ENCODE results near the gene FAM118A. TPM values are rescaled to one million over a fixed set of nuclear protein-coding genes. Genes with fewer than 3 reads are reported as not detected.
"Not testable (repeated sequence)": the region's sequence is repeated elsewhere in the genome, so short reads cannot be mapped to it uniquely, and the experiment has no call there.

Gene FAM118A
- total RNA-seq, 1 donor from 2014 or later: 39.6 TPM

DNA sequence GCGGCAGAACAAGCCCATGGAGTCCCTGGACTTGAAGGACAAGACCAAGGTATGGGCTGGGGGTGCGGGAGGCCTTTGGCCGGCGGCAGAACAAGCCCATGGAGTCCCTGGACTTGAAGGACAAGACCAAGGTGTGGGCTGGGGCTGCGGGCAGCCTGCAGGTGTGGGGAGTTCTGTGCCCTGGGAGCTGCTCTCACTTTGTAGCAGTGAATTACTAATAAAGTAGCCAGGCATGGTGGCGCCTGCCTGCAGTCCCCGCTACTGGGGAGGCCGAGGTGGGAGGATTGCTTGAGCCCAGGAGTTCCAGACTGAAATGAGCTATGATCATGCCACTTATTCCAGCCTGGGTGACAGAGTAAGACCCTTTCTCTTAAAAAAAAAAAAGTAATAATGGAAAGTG, 18.5 kb downstream of the FAM118A start:
- intact Hi-C loops (cut with micrococcal nuclease): not testable (repeated sequence)

DNA sequence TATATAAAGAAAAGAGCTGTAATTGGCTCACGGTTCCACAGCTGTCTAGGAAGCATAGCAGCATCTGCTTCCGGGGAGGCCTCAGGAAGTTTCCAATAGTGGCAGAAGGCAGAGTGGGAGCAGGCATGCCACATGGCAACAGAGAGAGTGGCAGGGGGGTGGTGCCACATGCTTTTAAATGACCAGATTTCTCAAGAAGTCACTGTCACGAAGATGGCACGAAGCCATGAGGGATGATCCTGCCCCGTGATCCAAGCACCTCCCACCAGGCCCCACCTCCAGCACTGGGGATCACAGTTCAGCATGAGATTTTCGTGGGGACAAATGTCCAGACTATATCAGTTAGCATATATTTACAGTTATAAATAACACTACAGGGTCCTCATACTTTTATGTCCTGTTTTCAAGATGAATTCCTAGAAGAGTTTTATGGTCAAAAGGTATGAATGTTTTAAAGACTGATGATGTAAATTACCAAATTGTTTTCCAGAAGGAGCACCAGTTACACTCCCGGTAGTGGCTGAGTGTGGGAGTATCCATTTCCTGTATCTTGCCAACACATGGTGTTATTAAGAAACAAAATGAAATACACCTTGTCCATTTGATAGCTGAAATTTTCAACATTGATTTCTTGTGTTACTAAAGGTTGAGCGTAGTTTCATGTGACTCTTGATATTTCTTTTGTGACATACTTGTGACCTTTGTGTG, 19.2 kb downstream of the FAM118A start:
- intact Hi-C loops (cut with micrococcal nuclease): no loop called here

DNA sequence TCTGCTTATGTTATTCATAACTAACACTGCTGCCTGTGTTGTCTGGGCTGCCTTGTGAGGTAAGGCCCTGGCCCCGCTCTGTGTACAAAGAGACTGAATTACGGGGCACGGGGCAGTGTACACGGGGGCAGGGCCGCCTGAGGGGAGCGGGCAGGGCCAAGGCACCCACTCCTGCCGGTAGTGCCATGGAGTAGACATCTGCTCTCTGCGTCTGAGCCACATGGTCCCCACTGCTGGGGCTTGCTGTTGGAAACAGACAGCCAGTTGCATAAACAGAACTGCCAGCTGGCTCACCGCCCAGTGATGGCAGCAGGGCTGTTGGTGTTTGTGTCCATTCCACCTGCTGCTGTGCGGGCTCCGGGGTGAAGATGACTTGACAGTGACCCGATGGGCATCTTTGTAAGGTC, 19.8 kb downstream of the FAM118A start:
- intact Hi-C loops (cut with micrococcal nuclease): no loop called here

DNA sequence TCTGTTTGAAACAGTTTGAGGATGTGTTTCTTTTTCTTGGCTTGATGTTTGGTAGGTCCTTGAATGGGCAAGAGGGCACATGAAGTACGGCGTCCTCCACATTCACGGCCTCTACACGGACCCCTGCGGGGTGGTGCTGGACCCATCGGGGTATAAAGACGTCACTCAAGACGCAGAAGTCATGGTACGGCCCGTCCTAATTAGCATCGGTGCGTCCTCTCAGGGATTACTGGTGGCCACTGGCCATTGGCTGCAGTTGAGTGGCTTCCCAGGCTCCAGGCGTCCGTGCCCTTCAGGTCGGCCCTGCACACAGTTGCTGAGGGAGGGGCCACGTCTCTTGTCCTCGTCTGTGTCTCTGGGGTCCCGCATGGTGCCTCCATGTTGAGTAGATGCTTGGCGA, 20.8 kb downstream of the FAM118A start:
- intact Hi-C loops (cut with micrococcal nuclease): no loop called here

DNA sequence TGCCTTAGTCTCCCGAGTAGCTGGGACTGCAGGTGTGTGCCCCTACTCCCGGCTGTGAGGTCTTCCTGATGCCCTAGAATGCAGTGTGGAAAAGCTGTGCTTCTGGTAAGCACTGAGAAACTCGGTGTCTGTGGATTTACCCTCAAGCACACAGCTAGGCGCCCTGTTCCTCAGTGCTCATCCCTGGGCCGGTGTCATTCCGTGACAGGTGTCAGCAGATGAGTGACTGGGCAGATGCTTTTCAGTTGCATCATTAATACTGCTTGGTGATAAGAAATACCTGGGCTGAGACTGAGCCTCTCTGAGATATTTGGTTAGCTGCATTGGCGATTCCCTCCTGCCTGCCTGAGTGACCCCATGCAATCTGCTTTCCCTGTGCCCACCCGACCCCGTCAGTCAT, 21.8 kb downstream of the FAM118A start:
- intact Hi-C loops (cut with micrococcal nuclease): no loop called here

DNA sequence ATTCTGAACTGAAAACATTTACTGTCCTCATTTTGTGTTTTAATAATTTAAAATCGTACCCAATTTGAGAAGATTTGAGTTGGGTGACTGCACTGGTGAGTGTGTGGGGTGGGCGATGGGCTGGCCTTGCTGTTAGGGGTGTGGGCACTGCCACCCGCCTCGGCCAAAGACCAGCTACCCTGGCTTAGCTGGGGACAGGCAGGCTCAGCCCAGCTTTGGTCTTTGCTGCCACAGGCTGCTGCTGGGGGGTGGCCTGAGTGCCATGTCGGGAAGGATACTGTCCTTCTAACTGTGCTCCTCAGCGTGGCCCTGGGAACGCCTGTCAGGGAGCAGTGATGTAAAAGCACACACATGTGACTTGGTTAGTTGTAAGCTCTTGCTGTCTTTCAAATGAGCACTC, 22.3 kb downstream of the FAM118A start:
- intact Hi-C loops (cut with micrococcal nuclease): no loop called here

DNA sequence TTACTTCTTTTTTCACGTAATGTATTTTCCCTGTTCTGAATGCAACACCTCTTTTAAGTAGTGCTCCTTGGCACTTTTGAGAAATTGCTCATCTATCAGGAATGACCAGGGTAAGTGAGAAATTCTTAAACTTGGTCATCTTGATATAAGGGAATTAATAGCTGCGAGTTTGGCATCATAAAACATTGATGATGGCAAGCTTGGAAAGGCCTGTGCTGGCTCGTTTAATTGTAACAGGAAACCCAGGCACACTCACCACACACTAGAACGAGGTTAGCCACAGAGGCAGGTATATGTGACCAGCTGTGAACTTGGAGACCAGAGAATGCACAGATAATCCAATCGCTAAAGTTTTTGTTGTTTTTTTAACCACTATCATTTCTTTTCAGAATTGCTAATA, 24.3 kb downstream of the FAM118A start:
- intact Hi-C loops (cut with micrococcal nuclease): no loop called here

DNA sequence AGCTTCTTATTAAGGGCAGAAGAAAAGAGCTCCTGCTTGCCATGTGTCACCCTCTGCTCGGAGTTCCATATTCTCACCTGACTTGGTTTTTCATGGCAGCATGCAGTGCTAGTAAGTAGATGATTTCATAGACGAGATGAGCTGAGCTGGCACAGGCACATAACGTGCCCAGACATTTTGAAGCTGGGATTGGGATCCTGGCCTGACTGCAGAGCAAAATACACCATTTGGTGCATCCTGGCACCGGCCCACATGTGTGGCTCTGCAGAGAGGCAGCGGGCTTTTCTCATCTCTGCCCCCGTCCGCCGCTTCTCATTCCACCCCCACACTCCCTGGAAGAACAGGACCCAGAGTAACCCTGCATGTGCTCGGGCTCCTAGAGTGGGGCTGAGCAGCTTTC, 24.8 kb downstream of the FAM118A start:
- intact Hi-C loops (cut with micrococcal nuclease): no loop called here

DNA sequence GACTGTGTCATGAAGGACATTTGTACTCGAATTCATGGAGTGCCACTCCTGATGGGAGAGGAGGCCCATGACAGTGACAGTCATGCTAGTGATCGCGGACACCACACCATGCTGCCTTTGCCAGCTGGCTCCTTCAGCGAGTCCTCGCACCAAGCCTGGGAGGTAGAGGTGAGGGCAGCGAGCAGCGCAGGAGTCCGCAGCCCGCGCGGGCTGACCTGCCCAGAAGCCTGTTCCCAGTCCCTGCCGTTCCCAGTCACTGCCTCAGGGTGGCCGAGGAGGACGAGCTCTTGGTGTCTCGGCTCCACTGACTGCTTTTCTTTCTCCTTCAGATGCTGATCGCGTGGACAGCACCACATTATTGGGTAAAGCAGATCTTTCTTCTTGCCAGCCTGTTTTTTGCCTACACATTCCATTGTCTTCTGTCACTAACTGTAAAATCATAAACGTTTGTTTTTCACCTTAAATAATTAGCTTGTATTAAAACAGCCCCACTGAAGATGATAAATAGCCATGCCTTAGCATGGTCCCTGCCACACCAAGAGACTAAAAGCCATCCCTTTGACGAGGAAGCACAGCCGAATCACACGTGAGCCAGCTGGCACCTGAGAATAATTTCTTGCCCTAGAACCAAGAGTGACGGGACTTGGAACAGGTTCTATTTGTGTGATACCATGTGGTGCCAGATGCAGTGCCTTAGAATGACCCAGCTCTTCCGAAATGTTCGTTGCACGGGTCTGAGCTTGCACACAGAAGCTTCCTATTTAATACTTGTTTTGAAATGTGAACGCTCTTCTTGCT, 25.5 kb downstream of the FAM118A start:
- intact Hi-C loops (cut with micrococcal nuclease): no loop called here

DNA sequence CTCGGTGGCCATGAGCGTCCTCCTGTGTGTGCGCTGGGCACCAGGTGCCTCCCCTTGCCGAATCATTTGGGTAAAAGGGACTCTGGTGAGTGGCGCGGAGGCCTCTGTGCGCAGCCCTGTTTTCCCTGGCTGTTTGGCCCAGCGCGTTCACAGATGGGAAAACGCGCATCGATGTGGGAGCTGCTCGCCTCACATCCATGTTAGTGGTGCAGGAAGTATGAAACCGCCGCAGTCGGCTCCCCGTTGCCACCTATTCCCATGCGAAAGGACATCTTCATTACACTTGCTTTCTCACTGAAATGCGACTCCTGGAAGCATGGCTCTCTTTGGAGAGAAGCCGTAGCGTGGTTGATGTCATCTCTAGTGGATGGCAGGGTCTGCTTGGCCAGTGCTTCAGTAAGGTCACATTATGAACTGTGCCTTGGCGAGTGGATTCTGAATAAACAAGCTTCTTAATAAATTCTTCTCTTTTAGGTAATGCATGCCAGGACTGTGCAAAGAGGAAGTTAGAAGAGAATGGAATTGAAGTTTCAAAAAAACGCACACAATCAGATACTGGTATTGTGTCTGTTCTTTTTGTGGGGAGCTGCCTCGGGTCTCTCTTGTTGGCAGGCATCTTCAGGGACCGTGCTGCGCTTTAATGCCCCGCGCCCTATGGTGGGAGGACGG, 26.3 kb downstream of the FAM118A start:
- intact Hi-C loops (cut with micrococcal nuclease): no loop called here

DNA sequence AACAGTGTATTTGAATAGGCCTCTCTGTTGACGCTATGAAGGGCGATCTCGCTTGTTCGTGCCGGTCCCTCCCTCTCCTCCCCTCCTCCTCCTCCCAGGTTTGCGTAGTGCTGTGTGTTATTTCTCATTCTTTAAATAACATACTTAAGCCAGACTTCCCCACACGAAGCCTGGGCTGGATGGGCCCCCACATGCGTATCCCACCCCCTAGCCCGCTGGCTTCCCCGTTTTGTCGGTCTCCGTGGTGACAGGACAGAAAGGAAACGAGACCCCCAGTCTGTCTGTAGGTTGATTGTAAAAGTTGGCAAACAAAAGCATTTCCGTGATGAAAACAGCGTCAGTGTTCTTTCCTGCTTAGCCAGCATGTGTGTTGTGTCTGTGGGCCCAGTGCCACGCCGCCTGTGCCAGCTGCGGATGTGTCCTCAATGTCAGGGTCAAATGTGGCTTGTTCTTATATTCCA, 27.3 kb downstream of the FAM118A start:
- intact Hi-C loops (cut with micrococcal nuclease): no loop called here

DNA sequence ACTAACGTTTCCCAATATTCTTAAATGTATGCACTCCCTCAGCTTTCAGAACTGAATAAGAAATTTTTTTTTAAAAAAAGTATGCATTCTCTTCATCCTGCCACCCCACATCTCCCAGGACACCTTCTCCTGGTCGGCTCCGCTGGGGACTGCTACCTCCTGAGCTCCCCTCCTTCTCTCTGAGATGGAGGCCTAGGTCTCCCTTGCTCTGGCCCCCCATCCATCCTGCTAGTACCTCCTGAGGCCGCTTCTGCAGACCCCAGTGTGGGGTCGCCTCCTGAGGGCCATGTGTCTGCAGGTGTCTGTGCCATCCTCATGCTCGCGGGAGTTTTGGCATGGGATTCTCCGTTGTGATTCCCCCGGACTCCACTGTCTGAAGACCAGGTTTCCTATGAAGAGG, 27.8 kb downstream of the FAM118A start:
- intact Hi-C loops (cut with micrococcal nuclease): no loop called here

DNA sequence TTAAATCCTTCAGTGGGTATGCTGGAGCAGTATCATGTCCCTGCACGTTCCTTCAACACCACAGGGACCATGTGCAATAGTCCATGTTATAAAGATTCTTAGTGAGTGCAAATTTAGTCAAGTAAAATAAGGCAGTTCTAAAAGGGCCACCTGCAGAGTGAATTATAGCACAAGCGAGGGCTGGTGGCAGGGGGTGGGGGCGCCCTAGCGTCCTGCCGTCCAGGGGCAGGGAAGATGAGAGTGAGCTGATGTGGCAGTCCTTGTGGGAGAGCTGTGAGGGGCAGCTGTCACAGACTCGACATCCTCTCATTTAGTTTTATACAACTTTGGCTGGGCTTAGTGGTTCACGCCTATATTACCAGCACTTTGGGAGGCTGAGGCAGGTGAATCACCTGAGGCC, 29.1 kb downstream of the FAM118A start:
- intact Hi-C loops (cut with micrococcal nuclease): no loop called here

DNA sequence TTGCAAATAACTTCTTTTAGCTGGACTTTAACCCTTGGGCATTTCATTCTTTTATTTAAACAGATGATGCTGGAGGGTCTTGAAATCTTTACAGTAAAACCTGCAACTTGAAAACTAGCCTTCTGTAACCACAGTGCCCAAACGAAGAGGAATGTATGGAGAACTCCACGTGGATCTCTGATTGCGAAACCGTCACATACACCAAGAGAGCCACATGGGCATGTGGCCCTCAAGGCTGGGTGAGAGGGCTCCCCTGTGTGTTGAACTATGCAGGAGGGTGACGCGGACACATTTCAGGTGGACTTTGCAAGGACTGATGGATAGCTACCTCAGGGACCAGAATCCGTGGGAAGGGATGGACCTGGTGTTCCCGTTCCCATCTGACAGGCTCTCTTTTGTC, 30.6 kb downstream of the FAM118A start:
- intact Hi-C loops (cut with micrococcal nuclease): loop anchor here (2.0 kb wide), 1 partner anchor 22 kb away; no protein-coding TSS in a partner anchor

DNA sequence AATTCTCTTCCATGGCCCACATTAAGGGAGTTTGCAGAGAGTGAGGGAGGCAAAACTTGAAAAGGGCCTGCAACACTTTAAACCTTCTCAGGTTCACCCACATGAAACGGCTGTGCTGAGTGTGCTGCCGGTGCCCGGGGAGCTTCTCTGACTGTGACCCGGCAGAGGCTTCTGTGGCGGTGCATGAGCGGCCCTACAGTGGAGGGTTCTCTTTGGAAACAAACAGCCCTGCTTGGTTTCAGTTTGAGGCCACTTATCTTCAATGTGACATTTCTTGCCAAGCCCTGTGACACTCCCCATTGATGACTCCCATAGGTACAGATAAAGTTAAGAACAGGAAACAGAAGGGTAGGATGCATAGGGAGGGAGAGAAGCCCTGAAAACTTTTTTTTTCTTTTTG, 31.8 kb downstream of the FAM118A start:
- intact Hi-C loops (cut with micrococcal nuclease): loop anchor here (2.0 kb wide), 1 partner anchor 23 kb away; no protein-coding TSS in a partner anchor

DNA sequence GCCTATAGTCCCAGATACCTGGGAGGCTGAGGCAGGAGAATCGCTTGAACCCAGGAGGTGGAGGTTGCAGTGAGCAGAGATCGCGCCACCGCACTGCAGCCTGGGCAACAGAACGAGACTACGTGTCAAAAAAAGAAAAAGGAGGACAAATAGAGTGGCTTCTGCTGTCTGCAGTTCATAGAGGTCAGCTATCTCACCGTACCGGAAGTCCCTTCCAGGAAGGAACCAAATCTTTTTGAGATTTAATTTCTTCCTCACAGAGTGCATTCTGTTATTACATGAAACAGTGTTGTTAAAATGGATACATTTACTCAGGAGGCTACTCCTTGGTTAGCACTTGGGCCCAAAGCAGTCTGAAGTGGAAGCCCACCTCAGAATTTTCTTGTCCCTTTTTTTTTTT, 33.4 kb downstream of the FAM118A start:
- intact Hi-C loops (cut with micrococcal nuclease): no loop called here

DNA sequence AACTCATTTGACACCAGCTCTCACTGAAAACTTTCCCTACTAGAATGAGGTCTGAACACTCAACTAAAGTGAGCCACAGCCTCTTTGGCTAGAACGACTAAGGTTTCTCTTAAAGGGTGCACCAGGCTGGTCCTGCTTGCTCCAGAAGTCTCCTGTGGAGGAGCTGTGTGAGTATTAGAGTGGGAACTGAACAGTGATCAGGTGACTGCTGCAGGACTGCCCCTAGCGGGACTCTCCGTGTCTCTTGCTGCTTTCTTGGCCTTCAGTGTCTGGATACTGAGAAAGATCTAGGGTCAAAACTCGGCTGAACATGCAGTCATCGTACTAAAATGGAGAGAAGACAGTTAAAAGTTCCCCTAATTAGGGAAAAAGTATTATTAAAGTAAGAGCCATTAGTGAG, 34.6 kb downstream of the FAM118A start:
- intact Hi-C loops (cut with micrococcal nuclease): no loop called here

DNA sequence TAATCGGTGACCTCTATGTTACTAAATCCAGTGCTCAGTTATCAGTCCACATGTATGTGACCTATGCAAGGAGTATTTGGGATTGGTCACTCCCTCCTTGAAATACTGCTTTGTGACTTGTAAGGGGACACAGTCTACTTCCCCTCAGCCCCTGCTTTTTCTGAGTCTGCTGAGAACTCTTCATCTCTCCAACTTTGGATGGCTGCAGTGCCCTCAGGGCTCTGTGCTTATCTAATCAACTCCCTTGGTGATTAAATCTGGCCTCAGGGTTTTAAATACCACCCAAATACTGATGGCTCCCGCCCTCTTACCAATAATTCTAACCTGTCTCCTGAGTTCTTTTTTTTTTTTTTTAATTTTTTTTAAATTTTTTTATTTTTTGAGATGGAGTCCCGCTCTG, 40.2 kb downstream of the FAM118A start:
- intact Hi-C loops (cut with micrococcal nuclease): no loop called here

DNA sequence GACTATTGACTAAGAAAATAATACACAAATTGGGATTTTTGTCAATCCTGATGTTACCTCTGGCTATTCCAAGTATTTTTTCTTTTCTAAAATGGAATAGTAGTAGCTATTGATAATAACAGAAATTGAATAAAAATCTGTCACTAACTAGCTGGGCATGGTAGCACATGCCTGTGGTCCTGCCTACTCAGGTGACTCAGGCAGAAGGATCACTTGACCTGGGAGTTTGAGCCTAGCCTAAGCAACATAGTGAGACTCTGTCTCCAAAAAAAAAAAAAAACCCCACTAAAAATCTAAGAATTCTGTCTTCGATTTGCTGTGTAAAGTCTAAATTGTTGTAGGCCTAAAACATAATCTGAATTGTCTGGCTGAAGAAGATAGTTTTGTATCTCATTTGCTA, 42.2 kb downstream of the FAM118A start:
- intact Hi-C loops (cut with micrococcal nuclease): no loop called here

DNA sequence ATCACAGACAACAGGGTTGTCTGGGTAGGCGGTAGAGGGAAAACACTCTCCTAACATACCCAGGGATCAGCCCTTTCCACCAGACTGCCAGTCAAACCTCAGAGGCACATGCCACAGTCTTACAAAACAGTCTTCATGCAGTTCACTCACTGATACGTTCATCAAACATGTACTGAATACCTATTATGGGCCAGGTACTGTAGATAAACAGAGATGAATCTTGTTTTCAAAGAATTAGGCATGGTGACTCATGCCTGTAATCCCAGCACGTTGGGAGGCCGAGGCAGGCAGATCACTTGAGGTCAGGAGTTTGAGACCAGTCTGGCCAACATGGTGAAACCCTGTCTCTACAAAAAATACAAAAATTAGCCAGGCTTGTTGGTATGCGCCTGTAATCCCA, 43.0 kb downstream of the FAM118A start:
- intact Hi-C loops (cut with micrococcal nuclease): not testable (repeated sequence)

DNA sequence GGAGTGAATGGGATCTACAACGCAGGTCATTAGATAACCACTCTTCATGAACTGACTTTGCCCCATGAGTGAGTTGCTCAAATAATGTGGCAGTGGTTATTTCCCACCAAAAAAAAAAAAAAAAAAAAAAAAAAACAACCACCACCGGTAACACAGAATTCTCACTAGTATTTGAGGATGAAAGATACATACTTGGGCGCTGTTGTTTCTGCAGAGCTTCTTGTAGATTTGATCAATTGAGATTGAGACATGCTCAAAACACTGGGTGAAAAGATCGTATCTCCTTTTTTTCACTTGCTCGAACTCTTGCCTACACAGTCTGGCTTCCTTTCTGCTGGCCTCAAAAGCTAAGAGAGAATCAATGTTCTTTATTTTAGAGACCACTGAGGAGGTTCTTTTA, 44.1 kb downstream of the FAM118A start:
- intact Hi-C loops (cut with micrococcal nuclease): no loop called here

DNA sequence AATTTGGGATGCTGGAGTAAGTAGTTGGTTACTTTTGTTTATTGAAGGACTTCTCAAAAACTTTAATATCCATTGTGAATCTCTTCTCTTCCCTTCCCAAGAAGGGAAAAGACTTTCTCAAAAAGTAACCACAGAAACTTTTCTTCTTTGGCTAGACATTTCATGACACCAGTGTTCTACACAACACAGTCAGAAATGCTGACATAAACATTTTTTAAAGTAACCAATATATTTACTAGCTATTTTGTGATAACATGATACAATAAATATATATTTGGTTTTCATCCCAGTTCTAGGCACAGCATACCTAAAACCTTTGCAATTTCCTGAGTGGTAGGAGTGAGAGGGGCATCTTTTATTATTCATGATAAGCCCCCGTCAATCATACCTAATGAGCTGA, 47.8 kb downstream of the FAM118A start:
- intact Hi-C loops (cut with micrococcal nuclease): no loop called here
